Neuronal stem cell (in vitro differentiated cells): Measurements from ENCODE around the gene ATP6V1A.

ENCODE experiments used
- DNase-seq: peaks from one replicate; pipeline ENCODE4 v3.0.0-alpha.2; 2013; ENCODE audit warnings: low spot score
- H2AFZ ChIP-seq: one replicate; pipeline ENCODE4 v1.6.1; 2013; ENCODE audit warnings: mild to moderate bottlenecking, low read length, inconsistent platforms
- H2AK5ac ChIP-seq: 2 replicates; pipeline ENCODE4 v1.6.1; 2013; ENCODE audit warnings: low read depth, mild to moderate bottlenecking, inconsistent platforms, low read length, moderate library complexity, mixed read lengths
- H2BK120ac ChIP-seq: 2 replicates; pipeline ENCODE4 v1.6.1; 2013; ENCODE audit warnings: low read depth, mild to moderate bottlenecking, inconsistent platforms, low read length, moderate library complexity, mixed read lengths
- H2BK12ac ChIP-seq: one replicate; pipeline ENCODE4 v1.6.1; 2013; ENCODE audit warnings: low read length, inconsistent platforms
- H2BK15ac ChIP-seq: 2 replicates; pipeline ENCODE4 v1.6.1; 2013; ENCODE audit warnings: mild to moderate bottlenecking, low read length, inconsistent platforms, mixed read lengths
- H2BK5ac ChIP-seq: one replicate; pipeline ENCODE4 v1.6.1; 2013; ENCODE audit warnings: inconsistent platforms, mild to moderate bottlenecking, low read length, moderate library complexity
- H3K14ac ChIP-seq: one replicate; pipeline ENCODE4 v1.6.1; 2013; ENCODE audit warnings: low read length, inconsistent platforms
- H3K18ac ChIP-seq: 2 replicates; pipeline ENCODE4 v1.6.1; 2013; ENCODE audit warnings: low read length, inconsistent platforms
- H3K23ac ChIP-seq: 2 replicates; pipeline ENCODE4 v1.6.1; 2013; ENCODE audit warnings: low read depth, mild to moderate bottlenecking, mixed read lengths, low read length, inconsistent platforms; ENCODE audit not compliant: poor library complexity
- H3K27ac ChIP-seq: replicated peaks from 3 replicates; pipeline ENCODE4 v1.5.1; 2013; ENCODE audit warnings: low read length, inconsistent platforms
- H3K27me3 ChIP-seq, 3 experiments: 2 replicates each; pipeline ENCODE4 v1.6.1; 2013; ENCODE audit warnings: low read length in 3 of 3, mild to moderate bottlenecking in 2 of 3, inconsistent platforms in 1 of 3, low read depth in 1 of 3, mixed read lengths in 1 of 3, moderate library complexity in 1 of 3; ENCODE audit not compliant: control insufficient read depth in 3 of 3, insufficient read depth in 3 of 3
- H3K36me3 ChIP-seq, 2 donors: replicated peaks in 1 of 2; 2 replicates each; pipeline ENCODE4 v1.6.1; 2013; ENCODE audit warnings: low read length in 2 of 2; ENCODE audit not compliant: control insufficient read depth in 2 of 2, insufficient read depth in 2 of 2
- H3K4ac ChIP-seq: 2 replicates; pipeline ENCODE4 v1.6.1; 2013; ENCODE audit warnings: inconsistent platforms, mild to moderate bottlenecking, low read length, moderate library complexity
- H3K4me1 ChIP-seq, 2 donors: 1 replicate in 1 of 2; 2 replicates in 1 of 2; pipeline ENCODE4 v1.6.1; 2013; ENCODE audit warnings: low read length in 2 of 2, low read depth in 1 of 2; ENCODE audit not compliant: control insufficient read depth in 2 of 2, insufficient read depth in 1 of 2
- H3K4me2 ChIP-seq: one replicate; pipeline ENCODE4 v1.6.1; 2013; ENCODE audit warnings: mild to moderate bottlenecking, low read length, inconsistent platforms; ENCODE audit not compliant: insufficient read depth, poor library complexity, severe bottlenecking
- H3K4me3 ChIP-seq, 2 donors: 2 replicates each; pipeline ENCODE4 v1.5.1; 2013; ENCODE audit warnings: low read length in 2 of 2, mild to moderate bottlenecking in 2 of 2, inconsistent platforms in 1 of 2, moderate library complexity in 1 of 2
- H3K79me1 ChIP-seq: one replicate; pipeline ENCODE4 v1.6.1; 2013; ENCODE audit warnings: low read depth, mild to moderate bottlenecking, inconsistent platforms, low read length, moderate library complexity
- H3K9ac ChIP-seq: one replicate; pipeline ENCODE4 v1.6.1; 2013; ENCODE audit warnings: mild to moderate bottlenecking, low read depth, low read length, inconsistent platforms; ENCODE audit not compliant: poor library complexity
- H3K9me3 ChIP-seq, 2 donors: replicated peaks in 1 of 2; 2 replicates each; pipeline versions ENCODE3 to v1.6.1; 2013; ENCODE audit warnings: low read length in 2 of 2, mild to moderate bottlenecking in 2 of 2, inconsistent platforms in 1 of 2, low read depth in 1 of 2, mixed read lengths in 1 of 2, moderate library complexity in 1 of 2; ENCODE audit not compliant: control insufficient read depth in 2 of 2, insufficient read depth in 1 of 2
- H4K8ac ChIP-seq: one replicate; pipeline ENCODE4 v1.6.1; 2013; ENCODE audit warnings: low read depth, mild to moderate bottlenecking, inconsistent platforms, low read length, moderate library complexity
- H4K91ac ChIP-seq: one replicate; pipeline ENCODE4 v1.6.1; 2013; ENCODE audit warnings: low read length, low read depth, mild to moderate bottlenecking, inconsistent platforms; ENCODE audit not compliant: poor library complexity
- WGBS, 2 donors: extraction: QIAGEN DNeasy Blood & Tissue Kit; methylation state at CpG; one replicate each; pipeline ENCODE4 v1.1.7; 2013; ENCODE audit warnings: missing lambda C conversion rate in 2 of 2, mixed read lengths in 1 of 2; ENCODE audit not compliant: insufficient read length in 2 of 2, insufficient replicate concordance in 1 of 2; ENCODE audit errors: extremely low coverage in 2 of 2; 5-methylcytosine and 5-hydroxymethylcytosine counted together

The ATP6V1A gene

DNA sequence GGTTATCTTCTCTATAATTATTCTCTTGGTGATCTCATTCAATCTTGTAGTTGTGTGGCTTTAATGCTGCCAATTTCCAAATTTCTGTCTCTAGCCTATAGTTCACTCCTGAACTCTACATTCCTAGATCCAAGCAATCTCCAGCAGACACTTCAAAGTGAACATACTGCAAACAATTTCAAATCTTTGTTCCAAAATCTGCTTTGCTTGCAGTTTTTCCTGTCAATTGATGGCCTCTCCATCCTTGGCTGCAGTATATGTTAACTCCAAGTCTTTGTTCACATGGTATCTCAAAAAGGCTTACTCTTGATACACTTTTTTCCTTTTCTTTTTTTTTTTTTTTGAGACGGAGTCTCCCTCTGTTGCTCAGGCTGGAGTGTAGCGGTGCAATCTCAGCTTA, 18.2 kb upstream of the ATP6V1A start:
- Histone ChIP-seq H2BK15ac (no peak overlapping the region), H3K27ac (no peak overlapping the region), H3K18ac (no peak overlapping the region), H3K14ac (no peak overlapping the region), H4K91ac (no peak overlapping the region), H3K23ac (no peak overlapping the region), H2AFZ (no peak overlapping the region), H2BK120ac (no peak overlapping the region), H3K9me3 (no peaks in the 10 kb centered on the region), H3K27me3 (no peaks in the 10 kb centered on the region), H3K4me3 (no peak overlapping the region), H2BK12ac (no peak overlapping the region), H2BK5ac (no peak overlapping the region), H2AK5ac (no peak overlapping the region), H3K4me1 (no peaks in the 10 kb centered on the region), H3K4ac (no peak overlapping the region), H3K79me1 (peaks cover 9% of the 10 kb centered on the region), H4K8ac (no peak overlapping the region), H3K9ac (no peak overlapping the region), H3K4me2 (no peak overlapping the region), H3K36me3 (peaks cover 0 to 87% of the 10 kb centered on the region in 2 donors)
- DNase-seq = no peak
- no CpG with 5 or more reads among the region's 2 CpGs for WGBS, 2 donors

DNA sequence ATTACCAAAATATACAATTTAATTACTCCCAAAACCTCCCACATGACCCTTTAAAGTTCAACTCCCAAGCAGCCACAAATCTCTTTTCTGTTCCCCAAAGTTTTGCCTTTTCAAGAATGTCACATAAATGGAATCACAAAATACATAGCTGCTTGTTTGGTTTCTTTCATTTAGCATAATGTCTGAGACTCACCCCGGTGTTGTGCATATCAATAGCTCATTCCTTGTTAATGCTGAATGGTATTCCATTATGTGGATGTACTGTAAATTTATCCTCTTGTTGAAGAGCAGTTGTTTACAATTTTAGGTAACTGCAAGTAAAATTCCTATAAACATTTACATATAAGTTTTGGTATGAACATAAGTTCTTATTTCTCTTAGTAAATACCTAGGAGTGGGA, 16.3 kb upstream of the ATP6V1A start:
- Histone ChIP-seq H2AK5ac (no peak overlapping the region), H3K4me1 (no peaks in the 10 kb centered on the region), H3K36me3 (peaks cover 2 to 74% of the 10 kb centered on the region in 2 donors), H2AFZ (no peak overlapping the region), H2BK120ac (no peak overlapping the region), H2BK5ac (no peak overlapping the region), H3K79me1 (peaks cover 5% of the 10 kb centered on the region), H3K9me3 (no peaks in the 10 kb centered on the region), H2BK12ac (no peak overlapping the region), H4K91ac (no peak overlapping the region), H3K27me3 (no peaks in the 10 kb centered on the region), H2BK15ac (no peak overlapping the region), H3K23ac (no peak overlapping the region), H3K27ac (no peak overlapping the region), H3K4me3 (no peak overlapping the region), H3K4ac (no peak overlapping the region), H3K18ac (no peak overlapping the region), H3K9ac (no peak overlapping the region), H4K8ac (no peak overlapping the region), H3K14ac (no peak overlapping the region), H3K4me2 (no peak overlapping the region)
- DNase-seq = no peak
- no CpG with 5 or more reads among the region's 1 CpG for WGBS, 2 donors

DNA sequence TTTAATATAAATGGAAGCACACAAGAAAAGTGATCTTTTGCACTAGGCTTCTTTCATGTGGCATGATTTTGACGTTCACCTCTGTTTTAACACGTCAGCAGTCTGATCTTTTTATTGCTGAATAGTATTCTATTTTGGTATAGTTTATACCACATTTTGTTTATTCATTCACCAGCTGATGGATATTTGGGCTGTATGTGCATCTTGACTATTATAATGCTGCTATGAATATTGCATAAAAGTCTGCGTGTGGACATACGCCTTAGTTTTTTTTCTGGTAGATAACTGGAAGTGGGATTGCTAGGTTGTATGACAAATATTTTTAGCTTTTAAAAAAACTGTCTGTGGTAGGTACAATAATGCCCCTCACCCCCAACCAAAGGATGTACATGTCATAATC, 15.1 kb upstream of the ATP6V1A start:
- no peaks in the 10 kb centered on the region for H3K27me3 ChIP-seq
- no peak overlapping the region for H3K18ac ChIP-seq
- no peak overlapping the region for H2AFZ ChIP-seq
- no peak overlapping the region for H3K23ac ChIP-seq
- no CpG with 5 or more reads among the region's 4 CpGs for WGBS, 2 donors
- no peaks in the 10 kb centered on the region for H3K4me1 ChIP-seq
- H3K27ac ChIP-seq = no peak overlapping the region
- no peak overlapping the region for H2AK5ac ChIP-seq
- H3K4ac ChIP-seq = no peak overlapping the region
- H3K4me3 ChIP-seq = no peak overlapping the region
- no peak overlapping the region for H2BK5ac ChIP-seq
- peaks cover 2 to 68% of the 10 kb centered on the region in 2 donors for H3K36me3 ChIP-seq
- H2BK120ac ChIP-seq = no peak overlapping the region
- H2BK12ac ChIP-seq = no peak overlapping the region
- no peaks in the 10 kb centered on the region for H3K9me3 ChIP-seq
- H3K9ac ChIP-seq = no peak overlapping the region
- H3K14ac ChIP-seq = no peak overlapping the region
- H4K8ac ChIP-seq = no peak overlapping the region
- H4K91ac ChIP-seq = no peak overlapping the region
- no peak overlapping the region for H3K4me2 ChIP-seq
- no peak for DNase-seq
- peaks cover 5% of the 10 kb centered on the region for H3K79me1 ChIP-seq
- no peak overlapping the region for H2BK15ac ChIP-seq

DNA sequence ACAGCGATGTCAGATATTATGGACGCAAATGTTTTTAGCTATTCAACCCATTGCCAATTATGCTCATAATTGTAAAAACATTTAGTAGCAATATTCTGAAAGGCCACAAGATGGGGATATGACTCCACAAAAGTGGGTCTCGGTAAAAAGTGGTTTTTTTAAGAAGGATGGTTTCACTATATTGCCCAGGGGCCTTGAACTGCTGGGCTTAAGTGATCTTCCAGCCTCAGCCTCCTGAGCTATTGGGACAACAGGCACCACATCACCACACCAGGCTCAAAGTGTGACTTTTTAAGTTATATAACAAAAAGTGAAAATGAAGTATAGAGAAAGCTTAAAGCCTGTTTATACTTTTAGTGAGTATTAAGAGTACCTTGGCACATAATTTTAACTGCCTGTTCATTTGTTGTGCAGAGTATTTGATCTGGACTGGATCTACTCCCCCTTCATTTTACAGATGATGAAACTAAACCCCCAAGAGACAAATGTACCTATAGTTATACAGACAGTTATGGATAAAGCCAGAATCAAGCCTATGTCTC, 10.2 kb upstream of the ATP6V1A start:
- Histone ChIP-seq H3K79me1 (peaks cover 4% of the 10 kb centered on the region), H2BK15ac (no peak overlapping the region), H3K27ac (no peak overlapping the region), H2AK5ac (no peak overlapping the region), H3K9me3 (no peaks in the 10 kb centered on the region), H3K18ac (no peak overlapping the region), H3K27me3 (no peaks in the 10 kb centered on the region), H4K8ac (no peak overlapping the region), H2AFZ (no peak overlapping the region), H2BK5ac (no peak overlapping the region), H3K4ac (no peak overlapping the region), H3K4me1 (peaks cover 0 to 3% of the 10 kb centered on the region in 2 donors), H2BK12ac (no peak overlapping the region), H3K23ac (no peak overlapping the region), H3K36me3 (peaks cover 4 to 37% of the 10 kb centered on the region in 2 donors), H3K14ac (no peak overlapping the region), H4K91ac (no peak overlapping the region), H3K9ac (no peak overlapping the region), H3K4me3 (no peak overlapping the region), H2BK120ac (no peak overlapping the region), H3K4me2 (no peak overlapping the region)
- DNase-seq = peak; percentile 33
- no CpG with 5 or more reads among the region's 3 CpGs for WGBS, 2 donors
